Measurements from ENCODE around the gene PRMT7. TPM values are rescaled to one million over a fixed set of nuclear protein-coding genes. Genes with fewer than 3 reads are reported as not detected.

Gene PRMT7
- total and polyA plus RNA-seq, 2 of the 8 experiments (the other 6 are each of a cell fraction or from before 2014, with no cell fraction given), result 48.2 to 49.3 TPM

DNA sequence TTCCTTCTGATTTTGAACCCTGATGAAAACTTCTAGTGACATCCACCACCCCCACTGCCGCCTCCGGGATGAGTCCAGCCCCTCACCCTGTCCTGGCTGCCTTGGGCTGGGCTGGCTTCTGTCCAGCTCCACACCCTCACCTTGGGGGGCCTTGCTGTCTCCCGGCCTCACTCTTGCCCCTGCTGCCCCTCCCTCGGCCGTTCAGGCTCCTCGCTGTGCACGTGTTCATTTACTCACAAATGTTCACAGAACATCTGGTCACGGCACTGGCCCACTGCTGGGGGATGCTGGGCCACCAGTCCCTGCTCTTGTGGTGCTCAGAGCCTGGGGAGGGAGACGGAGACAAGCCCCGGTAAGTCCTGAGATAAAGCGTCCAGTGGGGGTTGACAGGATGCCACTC is 40.6 kb downstream of the PRMT7 start (continued):
- TF ChIP-seq, protein P1, sequence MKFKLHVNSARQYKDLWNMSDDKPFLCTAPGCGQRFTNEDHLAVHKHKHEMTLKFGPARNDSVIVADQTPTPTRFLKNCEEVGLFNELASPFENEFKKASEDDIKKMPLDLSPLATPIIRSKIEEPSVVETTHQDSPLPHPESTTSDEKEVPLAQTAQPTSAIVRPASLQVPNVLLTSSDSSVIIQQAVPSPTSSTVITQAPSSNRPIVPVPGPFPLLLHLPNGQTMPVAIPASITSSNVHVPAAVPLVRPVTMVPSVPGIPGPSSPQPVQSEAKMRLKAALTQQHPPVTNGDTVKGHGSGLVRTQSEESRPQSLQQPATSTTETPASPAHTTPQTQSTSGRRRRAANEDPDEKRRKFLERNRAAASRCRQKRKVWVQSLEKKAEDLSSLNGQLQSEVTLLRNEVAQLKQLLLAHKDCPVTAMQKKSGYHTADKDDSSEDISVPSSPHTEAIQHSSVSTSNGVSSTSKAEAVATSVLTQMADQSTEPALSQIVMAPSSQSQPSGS (IDR thresholded peaks at IDR 0.05; ENCODE audit: low read length), result no peak
- TF ChIP-seq CREB1 (IDR thresholded peaks at IDR 0.05) (no peak), SP1 (IDR thresholded peaks at IDR 0.05; ENCODE audit: low read depth, low read length) (no peak), CBX5 (IDR thresholded peaks at IDR 0.05; ENCODE audit: low read depth, low read length) (no peak), BACH1 (IDR thresholded peaks at IDR 0.05; ENCODE audit: low read length) (no peak)
